Endothelial cell of umbilical vein (primary cell): ENCODE data around the gene KHK. TPM values are rescaled to one million over a fixed set of nuclear protein-coding genes. Genes with fewer than 3 reads are reported as not detected.
"Not testable (repeated sequence)": the region's sequence is repeated elsewhere in the genome, so short reads cannot be mapped to it uniquely, and the experiment has no call there.

Source experiments
- BruUV-seq: library from RNA; stranded (reverse); fragments of 400-500 nt; replicated peaks from 2 replicates; lab custom pipeline; 2021; lab: Mats Ljungman, UMichigan
- CTCF ChIA-PET: fragments of 300-600, 350-600 bp; sonication (Branson Sonifier 250); formaldehyde crosslinking; loops from one replicate; lab custom pipeline; 2021; ENCODE audit warnings: antibody characterized with exemption, inconsistent platforms; lab: Charles Lee
- POLR2A ChIA-PET: fragments of 300-600, 350-600 bp; sonication (Branson Sonifier 250); formaldehyde crosslinking; loops from one replicate; lab custom pipeline; 2021; ENCODE audit warnings: antibody characterized with exemption, inconsistent platforms; lab: Charles Lee
- DNase-seq: peaks from one replicate; pipeline ENCODE4 v3.0.0-alpha.2; 2011; ENCODE audit warnings: low read depth, low spot score
- FAIRE-seq: peaks from 2 replicates; lab custom pipeline; 2011; peaks lifted over from hg19 to GRCh38; lab: Jason Lieb, UNC
- H2AFZ ChIP-seq: 2 replicates; pipeline ENCODE4 v1.6.0; 2012; ENCODE audit warnings: low read depth, low read length, control low read depth, inconsistent platforms
- H3K27ac ChIP-seq: 2 replicates; pipeline ENCODE4 v1.5.1; 2011; ENCODE audit warnings: low read depth, mild to moderate bottlenecking, control low read depth, low read length, moderate library complexity; ENCODE audit not compliant: insufficient read depth
- H3K27me3 ChIP-seq, 2 experiments: 2 replicates each; pipeline versions ENCODE4 v1.6.0 to v1.6.1; 2011; ENCODE audit warnings: low read length in 2 of 2, mixed read lengths in 1 of 2; ENCODE audit not compliant: control insufficient read depth in 2 of 2, insufficient read depth in 2 of 2
- H3K36me3 ChIP-seq, 2 experiments: 2 replicates in 1 of 2; 3 replicates in 1 of 2; pipeline ENCODE4 v1.5.1; 2011; ENCODE audit warnings: low read length in 2 of 2, mild to moderate bottlenecking in 1 of 2, moderate library complexity in 1 of 2; ENCODE audit not compliant: control insufficient read depth in 2 of 2, insufficient read depth in 2 of 2; ENCODE audit errors: extremely low read depth in 1 of 2
- H3K4me1 ChIP-seq: 3 replicates; pipeline ENCODE4 v1.5.1; 2011; ENCODE audit warnings: mild to moderate bottlenecking, low read length; ENCODE audit not compliant: control insufficient read depth, insufficient read depth; ENCODE audit errors: extremely low read depth
- H3K4me2 ChIP-seq: 2 replicates; pipeline ENCODE4 v1.6.1; 2011; ENCODE audit warnings: low read length, control low read depth, mixed read lengths; ENCODE audit not compliant: insufficient read depth
- H3K4me3 ChIP-seq, 3 experiments: fragments of 200-600 bp in 1 of 3; sonication (generic), shearing (Covaris generic) in 1 of 3; replicated peaks in 1 of 3; 2 replicates each; pipeline ENCODE4 v1.5.1; 2011 to 2016; ENCODE audit warnings: control low read depth in 3 of 3, low read length in 3 of 3, mild to moderate bottlenecking in 2 of 3, inconsistent platforms in 1 of 3, low read depth in 1 of 3, moderate library complexity in 1 of 3; ENCODE audit not compliant: insufficient read depth in 1 of 3
- H3K79me2 ChIP-seq: 2 replicates; pipeline ENCODE4 v1.6.0; 2012; ENCODE audit warnings: low read length, inconsistent platforms; ENCODE audit not compliant: control insufficient read depth, insufficient read depth
- H3K9ac ChIP-seq: replicated peaks from 2 replicates; pipeline ENCODE3; 2011; ENCODE audit warnings: low read length, control low read depth; ENCODE audit not compliant: insufficient read depth; ENCODE audit errors: extremely low read depth
- H3K9me1 ChIP-seq: replicated peaks from 3 replicates; pipeline ENCODE4 v1.6.0; 2011; ENCODE audit warnings: mild to moderate bottlenecking, low read length; ENCODE audit not compliant: control insufficient read depth, insufficient read depth; ENCODE audit errors: extremely low read depth
- H3K9me3 ChIP-seq: replicated peaks from 2 replicates; pipeline ENCODE4 v1.5.1; 2012; ENCODE audit warnings: low read length, inconsistent platforms; ENCODE audit not compliant: control insufficient read depth, insufficient read depth
- H4K20me1 ChIP-seq: replicated peaks from 2 replicates; pipeline ENCODE3; 2011; ENCODE audit warnings: mild to moderate bottlenecking, low read length; ENCODE audit not compliant: control insufficient read depth, insufficient read depth; ENCODE audit errors: extremely low read depth
- EZH2 ChIP-seq: IDR thresholded peaks from 2 replicates; pipeline ENCODE4 v1.6.1; 2012; ENCODE audit warnings: borderline replicate concordance, low read depth, mild to moderate bottlenecking, moderate library complexity, low read length, inconsistent platforms; ENCODE audit not compliant: severe bottlenecking
- JUN ChIP-seq: IDR thresholded peaks from 2 replicates; pipeline ENCODE4 v1.6.1; 2011; ENCODE audit warnings: borderline replicate concordance, low read depth; ENCODE audit not compliant: insufficient read length, insufficient read depth
- dilution Hi-C: fragments of 300-500 bp; cut with MboI; formaldehyde crosslinking; loops from one replicate; pipeline ENCODE4 v1.15.0; 2019; ENCODE audit warnings: low sequenced_read_pairs; ENCODE audit not compliant: extremely low pct_ligation_motif_present
- intact Hi-C: fragments of 100-400 bp; cut with micrococcal nuclease; formaldehyde crosslinking; loops from one replicate; pipeline ENCODE4 v1.10.0; 2022
- polyA plus RNA-seq, 4 experiments: library from polyadenylated mRNA; depleted of rRNA in 3 of 4; stranded (reverse) in 3 of 4; unstranded in 1 of 4; fragments of >200 nt; gene quantifications; 2 replicates each; pipeline versions ENCODE4 v1.2.1 to v1.2.3, GENCODE V29; 2011 to 2012; ENCODE audit warnings: missing spikeins in 1 of 4
- total RNA-seq: library from RNA; stranded (reverse); gene quantifications from 2 replicates; pipeline ENCODE4 v1.2.3, GENCODE V29; 2021
- TF ChIP-seq, protein P1 (sequence below): IDR thresholded peaks from 2 replicates; pipeline ENCODE4 v1.6.1; 2011; ENCODE audit not compliant: insufficient read depth, insufficient read length

The KHK gene
- total and polyA plus RNA-seq, 2 donors (not counting 3 experiments of a cell fraction or from before 2014, with no cell fraction given), result 2.9 to 4.4 TPM

- Histone ChIP-seq H3K27me3 (peaks cover 13 to 25% of the 10 kb centered on the region in 2 experiments), H3K79me2 (no peaks in the 10 kb centered on the region), H3K9me3 (no peaks in the 10 kb centered on the region), H2AFZ (peak within 1 kb of the TSS; percentile 88), H3K9me1 (no peaks in the 10 kb centered on the region), H4K20me1 (no peaks in the 10 kb centered on the region), H3K4me1 (no peaks in the 10 kb centered on the region), H3K4me2 (peak within 1 kb of the TSS; percentile 9), H3K4me3 (peak within 1 kb of the TSS in 2 of 3 experiments; percentile 5 to 43), H3K27ac (no peak within 1 kb of the TSS), H3K9ac (no peak within 1 kb of the TSS), H3K36me3 (no peaks in the 10 kb centered on the region)
- no peak for TF ChIP-seq JUN
- peak; percentile 51 for TF ChIP-seq EZH2
- TF ChIP-seq, protein P1, sequence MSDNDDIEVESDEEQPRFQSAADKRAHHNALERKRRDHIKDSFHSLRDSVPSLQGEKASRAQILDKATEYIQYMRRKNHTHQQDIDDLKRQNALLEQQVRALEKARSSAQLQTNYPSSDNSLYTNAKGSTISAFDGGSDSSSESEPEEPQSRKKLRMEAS, result peak; percentile 68
- ChIA-PET POLR2A (no interaction called here), CTCF (interaction anchor here (0.8 kb wide), 2 partner anchors 11 to 184 kb away, joined by 3 to 4 read pairs; no protein-coding TSS in a partner anchor)
- DNase-seq, result peak; percentile 22
- no TSS peak for BruUV-seq
- FAIRE-seq, result no peak
- dilution Hi-C loops, result no loop called here
- intact Hi-C loops, result no loop called here
Observed at GRCh38 chr2:27118525-27119329, 32.2 kb downstream of the KHK start, which contains the start of gene CGREF1. CGREF1 (minus strand) TSS chr2:27119128; CDS start chr2:27104366, 14,762 bp downstream.

DNA sequence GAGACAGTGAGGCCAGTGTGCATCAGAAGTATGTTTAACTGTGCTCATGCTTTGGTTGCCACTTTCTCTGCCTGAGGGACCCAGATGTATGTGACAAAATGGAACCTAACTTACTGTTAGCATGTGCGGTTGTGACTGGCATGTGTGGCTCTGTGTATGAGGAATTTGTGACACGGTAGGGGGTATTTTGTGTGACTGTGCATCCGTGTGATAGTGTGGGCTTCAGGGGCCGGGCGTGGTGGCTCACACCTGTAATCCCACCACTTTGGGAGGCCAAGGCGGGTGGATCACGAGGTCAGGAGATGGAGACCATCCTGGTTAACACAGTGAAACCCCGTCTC, 32.7 kb downstream of the KHK start:
- H3K9ac ChIP-seq, H3K4me1 ChIP-seq, BruUV-seq, CTCF ChIA-PET, H3K79me2 ChIP-seq, intact Hi-C loops, POLR2A ChIA-PET, H3K9me3 ChIP-seq, DNase-seq, H3K9me1 ChIP-seq, H3K27ac ChIP-seq, H3K36me3 ChIP-seq, H4K20me1 ChIP-seq, dilution Hi-C loops: not testable (repeated sequence)
- peak overlapping the region in 1 of 3 experiments; percentile 43 for H3K4me3 ChIP-seq
- peak; percentile 54 for FAIRE-seq
- H3K27me3 ChIP-seq, result peaks cover 13 to 25% of the 10 kb centered on the region in 2 experiments
- peak overlapping the region; percentile 7 for H2AFZ ChIP-seq
- H3K4me2 ChIP-seq, result peak overlapping the region; percentile 9
